HepG2 (cell line): ENCODE measurements around the gene PRPF18. TPM values are rescaled to one million over a fixed set of nuclear protein-coding genes. Genes with fewer than 3 reads are reported as not detected.
A peak's percentile ranks its signal among the peaks of the same experiment; 100 is the strongest.

Experiments used
- AHR ChIP-seq: IDR thresholded peaks from 2 replicates; pipeline ENCODE4 v1.6.1; 2018; ENCODE audit warnings: missing genetic modification reagents, missing compliant biosample characterization
- ATF2 ChIP-seq: sonication (generic); formaldehyde crosslinking; IDR thresholded peaks from 2 replicates; pipeline ENCODE4 v1.4.0; 2020; ENCODE audit warnings: missing genetic modification reagents
- CREB3 ChIP-seq: sonication (generic); formaldehyde crosslinking; IDR thresholded peaks from 2 replicates; pipeline ENCODE4 v1.5.0; 2020; ENCODE audit warnings: missing genetic modification reagents
- CSRNP1 ChIP-seq: sonication (generic); formaldehyde crosslinking; IDR thresholded peaks from 2 replicates; pipeline ENCODE4 v1.8.1; 2023; ENCODE audit warnings: mild to moderate bottlenecking, missing genetic modification reagents
- FOXO1 ChIP-seq: sonication (generic); formaldehyde crosslinking; IDR thresholded peaks from 2 replicates; pipeline ENCODE4 v1.4.0; 2020; ENCODE audit warnings: missing genetic modification reagents
- GATAD2A ChIP-seq: IDR thresholded peaks from 2 replicates; pipeline ENCODE4 v1.6.1; 2016
- GLMP ChIP-seq: sonication (generic); formaldehyde crosslinking; IDR thresholded peaks from 2 replicates; pipeline ENCODE4 v1.9.0; 2021; ENCODE audit warnings: missing genetic modification reagents, mild to moderate bottlenecking, borderline replicate concordance
- GRHL1 ChIP-seq: sonication (generic); formaldehyde crosslinking; conservative IDR thresholded peaks from 2 replicates; pipeline ENCODE4 v1.8.0; 2022; ENCODE audit warnings: missing genetic modification reagents
- MAX ChIP-seq: IDR thresholded peaks from 2 replicates; pipeline ENCODE4 v1.6.1; 2012; ENCODE audit warnings: inconsistent platforms
- MXD1 ChIP-seq: sonication (generic); formaldehyde crosslinking; IDR thresholded peaks from 2 replicates; pipeline ENCODE4 v1.4.0; 2020; ENCODE audit warnings: mild to moderate bottlenecking, missing genetic modification reagents
- PBX2 ChIP-seq: IDR thresholded peaks from 2 replicates; pipeline ENCODE4 v1.6.1; 2016; ENCODE audit warnings: control low read depth
- PPARG ChIP-seq: conservative IDR thresholded peaks from 2 replicates; pipeline ENCODE4 v1.6.1; 2016; ENCODE audit warnings: missing biosample characterization, missing genetic modification reagents
- SKI ChIP-seq: fragments of 450-650 bp; IDR thresholded peaks from one replicate; pipeline ENCODE4 v1.6.1; 2018; ENCODE audit warnings: mild to moderate bottlenecking; ENCODE audit not compliant: partially characterized antibody
- SOX6 ChIP-seq, 2 experiments: fragments of 450-650 bp in 1 of 2; sonication (generic) in 1 of 2; formaldehyde crosslinking in 1 of 2; IDR thresholded peaks; 2 replicates each; pipeline versions ENCODE4 v1.4.0 to v1.6.1; 2017 to 2020; ENCODE audit warnings: antibody characterized with exemption in 1 of 2, mild to moderate bottlenecking in 1 of 2, missing genetic modification reagents in 1 of 2
- SSRP1 ChIP-seq: IDR thresholded peaks from 2 replicates; pipeline ENCODE4 v1.6.1; 2016; ENCODE audit warnings: control low read depth
- ZFP62 ChIP-seq: sonication (generic); formaldehyde crosslinking; IDR thresholded peaks from 2 replicates; pipeline ENCODE4 v1.4.0; 2020; ENCODE audit warnings: missing genetic modification reagents
- ZNF207 ChIP-seq: fragments of 450-650 bp; IDR thresholded peaks from 2 replicates; pipeline ENCODE4 v1.6.1; 2016; ENCODE audit warnings: antibody characterized with exemption, borderline replicate concordance
- ZNF263 ChIP-seq: sonication (generic); formaldehyde crosslinking; IDR thresholded peaks from 2 replicates; pipeline ENCODE4 v1.4.0; 2020; ENCODE audit warnings: missing genetic modification reagents
- ZNF615 ChIP-seq: sonication (generic); formaldehyde crosslinking; IDR thresholded peaks from 2 replicates; pipeline ENCODE4 v1.5.0; 2020; ENCODE audit warnings: mild to moderate bottlenecking, missing genetic modification reagents, borderline replicate concordance
- ZNF619 ChIP-seq: sonication (generic); formaldehyde crosslinking; IDR thresholded peaks from 2 replicates; pipeline ENCODE4 v1.4.0; 2020; ENCODE audit warnings: mild to moderate bottlenecking, missing genetic modification reagents
- ZNF761 ChIP-seq: sonication (generic); formaldehyde crosslinking; conservative IDR thresholded peaks from 2 replicates; pipeline ENCODE4 v1.4.0; 2020; ENCODE audit warnings: mild to moderate bottlenecking, missing genetic modification reagents
- polyA plus RNA-seq, 8 experiments: library from polyadenylated mRNA; depleted of rRNA in 3 of 8; stranded (reverse) in 7 of 8; unstranded in 1 of 8; fragments of >200 nt; fragmentation: Illumina TruSeq in 4 of 8; extraction: Trizol in 4 of 8; gene quantifications; 2 replicates each; pipeline versions ENCODE4 v1.2.1 to v1.2.3, GENCODE V29; 2011 to 2016; ENCODE audit warnings: low read depth in 4 of 8, missing spikeins in 1 of 8, mixed read lengths in 1 of 8; ENCODE audit not compliant: insufficient read depth in 1 of 8
- total RNA-seq, 5 experiments: library from RNA; depleted of rRNA; stranded (reverse); fragments of >200 nt; fragmentation: Illumina TruSeq; extraction: Trizol; gene quantifications; 2 replicates each; pipeline ENCODE4 v1.2.3, GENCODE V29; 2016; ENCODE audit warnings: low read depth in 1 of 5

The PRPF18 gene
- total and polyA plus RNA-seq, 2 of the 13 experiments (the other 11 are each of a cell fraction or from before 2014, with no cell fraction given): 6.1 to 17.2 TPM

- TF ChIP-seq MAX (peak; percentile 73), GLMP (CRISPR knock-in tag) (no peak), MXD1 (CRISPR knock-in tag) (0 out of 2 replicates have a peak, but pooled peaks have one; percentile 55), GATAD2A (peak; percentile 75), GRHL1 (CRISPR knock-in tag) (no peak), SOX6 (IDR thresholded peaks at IDR 0.05) (no peak), SOX6 (CRISPR knock-in tag; IDR thresholded peaks at IDR 0.05) (peak; percentile 70), ZFP62 (CRISPR knock-in tag) (no peak), ZNF207 (no peak), ZNF619 (CRISPR knock-in tag) (no peak), ATF2 (CRISPR knock-in tag) (peak; percentile 64; the same call in 1 of the 2 replicates), CREB3 (CRISPR knock-in tag) (no peak), SSRP1 (no peak), PPARG (CRISPR knock-in tag) (no peak), SKI (peak; percentile 19), ZNF263 (CRISPR knock-in tag) (no peak), FOXO1 (CRISPR knock-in tag) (peak; percentile 81; the same call in 1 of the 2 replicates), PBX2 (CRISPR knock-in tag) (no peak), ZNF615 (CRISPR knock-in tag) (0 out of 2 replicates have a peak, but pooled peaks have one; percentile 63), ZNF761 (no peak), AHR (CRISPR knock-in tag) (0 out of 2 replicates have a peak, but pooled peaks have one; percentile 32), CSRNP1 (CRISPR knock-in tag) (peak; percentile 70; the same call in 1 of the 2 replicates)
These were observed at the start of gene PRPF18 (continued) for GRCh38 chr10:13586676-13587355.
